Measurements from ENCODE around the gene POMT1. TPM values are rescaled to one million over a fixed set of nuclear protein-coding genes. Genes with fewer than 3 reads are reported as not detected.

The POMT1 gene
- total RNA-seq, 1 donor = 24.2 TPM

DNA sequence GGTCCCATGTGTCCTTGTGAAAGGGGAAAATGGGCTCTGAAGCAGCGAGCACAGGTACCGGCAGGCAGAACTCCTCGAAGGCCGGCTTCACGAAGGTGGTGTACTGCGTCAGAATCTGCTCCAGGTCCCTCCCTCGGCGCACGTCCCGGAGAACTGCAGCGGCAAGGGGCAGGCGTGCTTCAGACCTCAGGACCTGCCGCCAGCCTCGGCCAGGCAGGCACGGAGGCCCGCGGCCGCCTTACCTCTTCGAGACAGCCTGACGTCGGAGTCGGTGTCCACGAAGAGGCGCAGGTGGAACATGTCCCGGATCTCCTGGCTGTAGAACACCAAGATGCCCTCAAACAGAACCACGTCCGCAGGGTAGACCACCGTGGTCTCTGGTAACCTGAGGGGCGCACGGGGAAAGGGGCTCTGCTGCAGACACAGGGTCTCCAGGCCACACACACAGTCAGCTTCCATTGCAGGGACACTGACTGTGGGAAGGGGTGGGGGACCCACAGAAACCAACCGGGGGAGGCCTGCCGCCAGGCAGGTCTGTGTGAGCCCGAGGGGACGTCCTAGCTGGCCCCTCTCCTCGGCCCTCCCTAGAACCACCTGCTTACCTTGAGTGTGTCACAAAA is 26.3 kb downstream of the POMT1 start:
- DNase-seq (ENCODE audit: low read depth) = no peak
- TF ChIP-seq, protein P1, sequence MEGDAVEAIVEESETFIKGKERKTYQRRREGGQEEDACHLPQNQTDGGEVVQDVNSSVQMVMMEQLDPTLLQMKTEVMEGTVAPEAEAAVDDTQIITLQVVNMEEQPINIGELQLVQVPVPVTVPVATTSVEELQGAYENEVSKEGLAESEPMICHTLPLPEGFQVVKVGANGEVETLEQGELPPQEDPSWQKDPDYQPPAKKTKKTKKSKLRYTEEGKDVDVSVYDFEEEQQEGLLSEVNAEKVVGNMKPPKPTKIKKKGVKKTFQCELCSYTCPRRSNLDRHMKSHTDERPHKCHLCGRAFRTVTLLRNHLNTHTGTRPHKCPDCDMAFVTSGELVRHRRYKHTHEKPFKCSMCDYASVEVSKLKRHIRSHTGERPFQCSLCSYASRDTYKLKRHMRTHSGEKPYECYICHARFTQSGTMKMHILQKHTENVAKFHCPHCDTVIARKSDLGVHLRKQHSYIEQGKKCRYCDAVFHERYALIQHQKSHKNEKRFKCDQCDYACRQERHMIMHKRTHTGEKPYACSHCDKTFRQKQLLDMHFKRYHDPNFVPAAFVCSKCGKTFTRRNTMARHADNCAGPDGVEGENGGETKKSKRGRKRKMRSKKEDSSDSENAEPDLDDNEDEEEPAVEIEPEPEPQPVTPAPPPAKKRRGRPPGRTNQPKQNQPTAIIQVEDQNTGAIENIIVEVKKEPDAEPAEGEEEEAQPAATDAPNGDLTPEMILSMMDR (IDR thresholded peaks at IDR 0.05; ENCODE audit: insufficient read depth, low read length) = no peak
- no peak overlapping the region for H3K4me3 ChIP-seq (ENCODE audit: low read depth, low read length)

DNA sequence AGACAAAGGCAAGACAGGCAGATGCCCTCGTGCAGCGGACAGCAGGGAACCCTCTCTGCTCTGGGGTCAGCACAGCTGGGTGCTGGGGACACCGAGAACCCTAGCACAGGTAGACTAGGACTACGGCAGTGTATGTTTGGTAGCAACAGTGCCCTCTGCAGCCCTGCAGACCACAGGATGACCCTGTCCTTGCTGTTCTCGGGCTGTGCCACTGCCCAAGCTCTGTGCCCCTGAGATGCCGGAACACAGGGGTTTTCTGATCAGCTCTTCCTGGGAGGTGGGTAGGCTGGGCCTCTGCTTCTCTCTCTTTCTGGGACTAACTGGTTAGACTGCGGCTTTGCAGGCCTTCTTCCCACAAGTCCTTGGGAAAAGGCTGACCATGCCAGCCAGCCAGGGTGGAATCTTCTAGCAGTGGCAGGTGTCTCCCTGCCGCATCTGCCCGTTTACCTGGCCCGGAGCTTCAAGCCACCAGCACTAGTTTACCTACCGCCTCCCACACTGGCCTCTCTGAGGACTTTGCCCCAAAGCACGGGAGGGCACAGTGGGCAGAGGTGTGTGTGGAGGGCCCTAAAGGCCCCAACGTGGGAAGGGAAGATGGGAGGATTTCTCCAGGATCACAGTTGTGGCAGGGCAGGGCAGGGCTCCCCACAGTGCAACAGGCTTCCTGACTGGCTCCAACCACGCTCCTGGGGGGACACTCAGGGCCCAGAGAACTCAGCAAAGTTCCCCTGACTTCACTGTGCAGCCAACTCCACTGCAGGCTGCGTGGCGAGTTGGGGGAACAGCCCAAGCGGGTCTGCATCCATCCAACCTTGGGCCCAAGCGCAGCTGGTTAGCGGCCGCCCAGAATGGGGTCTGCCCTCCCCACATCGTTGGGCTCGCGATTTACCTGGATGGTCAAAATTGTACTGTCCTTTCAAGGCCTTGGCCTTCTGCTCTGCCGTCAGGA is 27.2 kb downstream of the POMT1 start:
- TF ChIP-seq, protein P1 (IDR thresholded peaks at IDR 0.05; ENCODE audit: insufficient read depth, low read length) = no peak
- no peak for DNase-seq (ENCODE audit: low read depth)
- peak overlapping the region; percentile 80 for H3K4me3 ChIP-seq (ENCODE audit: low read depth, low read length)

DNA sequence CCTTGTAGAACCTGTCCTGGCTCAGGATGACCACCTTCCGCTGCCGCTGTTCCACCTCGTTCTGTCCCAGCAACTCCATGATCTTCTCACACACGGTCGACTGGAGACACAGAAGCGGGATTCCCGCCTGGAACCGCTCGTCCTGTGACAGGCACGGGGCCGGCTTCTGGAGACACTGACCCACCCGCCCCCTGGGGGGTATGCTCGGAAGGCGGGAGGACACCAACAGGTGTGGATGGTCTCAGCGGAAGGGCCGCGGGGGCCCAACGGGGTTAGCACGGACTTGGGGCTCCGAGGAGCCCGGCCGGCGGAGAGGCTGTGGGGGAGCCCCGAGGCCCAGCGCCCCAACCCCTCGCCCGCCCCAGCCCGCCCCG is 27.8 kb downstream of the POMT1 start:
- DNase-seq (ENCODE audit: low read depth) = peak; percentile 10
- TF ChIP-seq, protein P1 (IDR thresholded peaks at IDR 0.05; ENCODE audit: insufficient read depth, low read length) = no peak

DNA sequence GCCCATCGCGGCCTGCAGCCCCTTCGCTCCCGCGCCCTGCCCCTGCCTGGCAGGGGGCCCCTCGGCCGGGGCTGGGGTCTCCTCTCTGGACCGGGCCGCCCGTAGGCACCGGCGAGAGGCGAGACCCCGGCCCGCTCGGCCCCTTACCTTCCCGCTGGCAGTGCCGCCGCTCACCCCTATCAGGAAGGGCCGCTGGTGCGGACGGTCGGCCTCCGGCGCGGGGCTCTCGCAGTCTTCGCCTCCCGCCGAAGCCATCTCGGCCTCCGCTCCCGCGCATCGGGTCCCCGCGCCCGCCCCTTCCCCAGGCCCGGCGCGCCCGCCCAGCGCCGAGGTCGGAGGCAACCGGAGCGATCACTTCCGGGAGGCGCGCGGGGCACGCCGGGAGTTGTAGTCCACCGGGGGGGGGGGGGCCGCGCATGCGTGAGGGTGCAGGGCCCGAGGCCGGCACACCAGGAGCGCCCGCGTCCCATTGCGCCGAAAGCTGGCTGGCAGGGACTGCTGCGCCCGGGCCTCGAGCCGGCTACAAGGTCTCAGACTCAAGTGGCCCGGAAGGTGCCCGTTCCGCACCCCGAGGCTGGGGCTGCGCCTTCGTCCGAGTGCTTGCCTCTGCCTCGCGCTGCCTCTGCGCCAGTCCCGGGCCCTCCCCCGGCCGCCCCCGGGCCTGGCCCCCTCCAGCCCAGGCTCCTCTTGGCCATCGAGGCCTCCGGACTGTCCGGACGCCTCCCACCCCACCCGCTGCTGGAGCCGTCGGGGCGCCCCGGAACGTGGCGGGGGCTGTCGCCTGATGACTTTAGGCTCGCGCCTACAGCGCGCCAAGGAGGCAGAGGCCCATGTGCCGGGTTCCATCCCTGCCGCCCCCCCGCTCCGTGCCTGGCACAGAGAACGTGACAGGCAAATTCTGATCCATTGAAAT is 28.5 kb downstream of the POMT1 start, which contains the start of gene UCK1:
Gene UCK1, minus strand, starts transcription at position 344 of the 913 bp plus-strand sequence. Its CDS starts 89 bp downstream, at position 255.
- peak within 1 kb of the TSS; percentile 80 for H3K4me3 ChIP-seq (ENCODE audit: low read depth, low read length)
- DNase-seq (ENCODE audit: low read depth) = peak; percentile 70

More for the DNA sequence above, 27.8 kb downstream of the POMT1 start:
- peak overlapping the region; percentile 80 for H3K4me3 ChIP-seq (ENCODE audit: low read depth, low read length)

DNA sequence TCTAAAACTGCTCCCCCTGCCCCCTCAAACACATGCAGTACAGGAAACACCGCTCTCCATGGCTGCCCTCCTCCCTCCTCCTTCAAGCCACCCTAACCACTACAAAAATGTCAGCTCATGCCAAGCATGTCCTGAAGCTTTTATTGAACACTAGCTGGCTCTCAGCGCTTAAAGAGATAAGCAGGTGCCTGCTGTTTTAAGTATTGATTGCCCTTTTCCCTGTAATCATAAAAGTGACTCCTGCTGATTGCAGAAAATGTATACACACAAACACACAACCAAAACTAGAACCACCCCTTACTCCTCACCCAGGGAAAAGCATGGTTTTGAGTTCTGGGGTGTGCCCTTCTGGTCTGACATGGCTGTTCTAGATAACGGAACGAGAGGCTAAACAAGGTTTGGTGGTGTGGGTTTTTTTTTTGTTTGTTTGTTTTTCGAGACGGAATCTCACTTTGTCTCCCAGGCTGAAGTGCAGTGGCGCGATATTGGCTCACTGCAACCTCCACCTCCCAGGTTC is 32.1 kb downstream of the POMT1 start:
- TF ChIP-seq, protein P1 (IDR thresholded peaks at IDR 0.05; ENCODE audit: insufficient read depth, low read length) = no peak
- H3K4me3 ChIP-seq (ENCODE audit: low read depth, low read length) = no peak overlapping the region
- DNase-seq (ENCODE audit: low read depth) = no peak

More for the DNA sequence above, 28.5 kb downstream of the POMT1 start, which contains the start of gene UCK1:
- TF ChIP-seq, protein P1 (IDR thresholded peaks at IDR 0.05; ENCODE audit: insufficient read depth, low read length) = no peak

DNA sequence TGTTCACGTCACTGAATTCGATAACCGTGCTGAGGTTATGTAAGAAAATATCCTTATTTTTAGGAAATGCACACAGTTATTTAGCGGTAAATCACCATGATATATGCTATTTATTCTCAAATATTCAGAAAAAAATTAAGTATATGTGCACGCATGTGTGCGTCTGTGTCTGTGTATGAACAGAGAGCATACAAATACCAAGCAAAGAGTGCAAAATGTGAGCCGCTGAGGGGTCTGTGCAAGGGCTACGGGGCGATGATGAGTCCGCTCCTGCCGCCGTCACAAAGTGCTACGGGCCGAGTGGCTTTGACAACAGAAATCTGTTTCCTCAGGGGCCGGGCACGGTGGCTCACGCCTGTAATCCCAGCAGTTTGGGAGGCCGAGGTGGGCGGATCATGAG is 35.2 kb downstream of the POMT1 start:
- TF ChIP-seq, protein P1 (IDR thresholded peaks at IDR 0.05; ENCODE audit: insufficient read depth, low read length) = no peak
- no peak for DNase-seq (ENCODE audit: low read depth)
- H3K4me3 ChIP-seq (ENCODE audit: low read depth, low read length) = no peak overlapping the region
